OCI-LY7 (cell line): Measurements from ENCODE around the gene CDKAL1. TPM values are rescaled to one million over a fixed set of nuclear protein-coding genes. Genes with fewer than 3 reads are reported as not detected.

Experiments
- BruUV-seq: library from RNA; stranded (reverse); fragments of 400-500 nt; replicated peaks from 2 replicates; lab custom pipeline; 2021; lab: Mats Ljungman, UMichigan
- CTCF ChIA-PET: fragments of 300-600 bp; sonication (Branson Sonifier 250); formaldehyde crosslinking; loops from one replicate; lab custom pipeline; 2022; ENCODE audit warnings: antibody characterized with exemption; ENCODE audit not compliant: unreplicated experiment; lab: Charles Lee
- POLR2A ChIA-PET: fragments of 300-600 bp; sonication (Branson Sonifier 250); formaldehyde crosslinking; loops from one replicate; lab custom pipeline; 2022; ENCODE audit warnings: antibody characterized with exemption; lab: Charles Lee
- DNase-seq: peaks from one replicate; pipeline ENCODE4 v3.0.0-alpha.2; 2015; ENCODE audit warnings: low spot score
- H2AFZ ChIP-seq: fragments of 200-600 bp; sonication (generic), shearing (Covaris generic); 2 replicates; pipeline ENCODE4 v1.6.1; 2014; ENCODE audit warnings: mild to moderate bottlenecking, antibody characterized with exemption, low read length, moderate library complexity
- H3K27ac ChIP-seq: fragments of 200-600 bp; sonication (generic); 2 replicates; pipeline ENCODE4 v1.5.1; 2014; ENCODE audit warnings: mixed run types, low read depth, mild to moderate bottlenecking, moderate library complexity, low read length, inconsistent platforms; ENCODE audit not compliant: poor library complexity, severe bottlenecking
- H3K36me3 ChIP-seq: fragments of 200-600 bp; sonication (generic); 2 replicates; pipeline ENCODE4 v1.6.1; 2014; ENCODE audit warnings: mild to moderate bottlenecking, antibody characterized with exemption, low read length, moderate library complexity, mixed read lengths; ENCODE audit not compliant: insufficient read depth
- H3K4me1 ChIP-seq: fragments of 200-600 bp; sonication (generic); 2 replicates; pipeline ENCODE4 v1.5.1; 2014; ENCODE audit warnings: mild to moderate bottlenecking, low read length; ENCODE audit not compliant: insufficient read depth, poor library complexity, severe bottlenecking
- H3K4me2 ChIP-seq: fragments of 200-600 bp; sonication (generic); 2 replicates; pipeline ENCODE4 v1.6.1; 2014; ENCODE audit warnings: mild to moderate bottlenecking, low read length
- H3K4me3 ChIP-seq: fragments of 200-600 bp; sonication (generic); 2 replicates; pipeline ENCODE4 v1.5.1; 2014; ENCODE audit warnings: mild to moderate bottlenecking, low read depth, low read length; ENCODE audit not compliant: poor library complexity, severe bottlenecking
- H3K79me2 ChIP-seq: fragments of 200-600 bp; sonication (generic); 2 replicates; pipeline ENCODE4 v1.6.1; 2016; ENCODE audit warnings: low read depth, mild to moderate bottlenecking, low read length, moderate library complexity, mixed read lengths; ENCODE audit not compliant: insufficient read depth
- H3K9me2 ChIP-seq: fragments of 200-600 bp; sonication (generic); 2 replicates; pipeline ENCODE4 v1.6.1; 2016; ENCODE audit warnings: mild to moderate bottlenecking, low read length, mixed read lengths; ENCODE audit not compliant: insufficient read depth
- H3K9me3 ChIP-seq: fragments of 200-600 bp; sonication (generic); 2 replicates; pipeline ENCODE4 v1.6.1; 2014; ENCODE audit warnings: mild to moderate bottlenecking, mixed run types, low read length, mixed read lengths
- H4K20me1 ChIP-seq: fragments of 200-600 bp; sonication (generic); 2 replicates; pipeline ENCODE4 v1.6.1; 2014; ENCODE audit warnings: mild to moderate bottlenecking, antibody characterized with exemption, low read length, moderate library complexity, mixed read lengths; ENCODE audit not compliant: insufficient read depth
- CTCF ChIP-seq: fragments of 200-600 bp; sonication (generic); conservative IDR thresholded peaks from 2 replicates; pipeline ENCODE4 v1.5.1; 2014; ENCODE audit warnings: mild to moderate bottlenecking, antibody characterized with exemption, low read length, moderate library complexity, mixed read lengths
- EZH2phosphoT487 ChIP-seq: fragments of 200-600 bp; sonication (generic); IDR thresholded peaks from 2 replicates; pipeline ENCODE4 v1.6.1; 2018; ENCODE audit warnings: low read depth, borderline replicate concordance, mild to moderate bottlenecking, mixed run types, antibody characterized with exemption, low read length, moderate library complexity, mixed read lengths
- intact Hi-C: fragments of 100-400 bp; cut with micrococcal nuclease; formaldehyde crosslinking; loops from one replicate; pipeline ENCODE4 v1.10.0; 2022; ENCODE audit not compliant: unreplicated experiment
- total RNA-seq, 2 experiments: library from RNA; depleted of rRNA in 1 of 2; stranded (reverse); fragments of >200 nt in 1 of 2; shearing (Covaris generic) in 1 of 2; gene quantifications; 2 replicates each; pipeline ENCODE4 v1.2.3, GENCODE V29; 2014 to 2022

Gene CDKAL1
- total RNA-seq, 2 experiments from 2014 or later, result 19.9 to 21.1 TPM

- Histone ChIP-seq H3K79me2 (no peaks in the 10 kb centered on the region), H2AFZ (no peak overlapping the region), H4K20me1 (0 out of 2 replicates have a peak, but pooled peaks cover 6% of the 10 kb centered on the region), H3K4me3 (no peak overlapping the region), H3K9me2 (no peaks in the 10 kb centered on the region), H3K4me2 (no peak overlapping the region), H3K9me3 (no peaks in the 10 kb centered on the region), H3K27ac (no peak overlapping the region), H3K4me1 (no peaks in the 10 kb centered on the region), H3K36me3 (no peaks in the 10 kb centered on the region)
- DNase-seq, result no peak
- ChIA-PET CTCF (no interaction called here), POLR2A (no interaction called here)
- TF ChIP-seq EZH2phosphoT487 (no peak), CTCF (no peak)
- intact Hi-C loops, result no loop called here
- BruUV-seq, result no TSS peak
Observed at GRCh38 chr6:20623761-20624160, 89.5 kb downstream of the CDKAL1 start.

GRCh38 chr6:20626165-20626564 is 91.9 kb downstream of the CDKAL1 start:
- H3K79me2 ChIP-seq, result no peaks in the 10 kb centered on the region
- intact Hi-C loops, result no loop called here
- no peak overlapping the region for H3K4me3 ChIP-seq
- POLR2A ChIA-PET, result interaction anchor here (0.6 kb wide), 1 partner anchor 44 kb away, joined by 4 read pairs; no protein-coding TSS in a partner anchor
- H4K20me1 ChIP-seq, result 0 out of 2 replicates have a peak, but pooled peaks cover 6% of the 10 kb centered on the region
- H3K4me1 ChIP-seq, result no peaks in the 10 kb centered on the region
- no peak for DNase-seq
- no TSS peak for BruUV-seq
- H3K36me3 ChIP-seq, result peaks cover 6% of the 10 kb centered on the region; the same call in 1 of the 2 replicates
- no peaks in the 10 kb centered on the region for H3K9me3 ChIP-seq
- no peak overlapping the region for H3K4me2 ChIP-seq
- TF ChIP-seq CTCF, result no peak
- TF ChIP-seq EZH2phosphoT487, result no peak
- no peaks in the 10 kb centered on the region for H3K9me2 ChIP-seq
- no peak overlapping the region for H3K27ac ChIP-seq
- CTCF ChIA-PET, result no interaction called here
- H2AFZ ChIP-seq, result no peak overlapping the region

GRCh38 chr6:20629509-20629908 is 95.3 kb downstream of the CDKAL1 start:
- Histone ChIP-seq H3K9me2 (no peaks in the 10 kb centered on the region), H2AFZ (no peak overlapping the region), H3K9me3 (no peaks in the 10 kb centered on the region), H3K4me1 (no peaks in the 10 kb centered on the region), H3K36me3 (peaks cover 6% of the 10 kb centered on the region; the same call in 1 of the 2 replicates), H3K4me3 (no peak overlapping the region), H3K4me2 (no peak overlapping the region), H3K79me2 (no peaks in the 10 kb centered on the region), H4K20me1 (no peaks in the 10 kb centered on the region), H3K27ac (no peak overlapping the region)
- no peak for DNase-seq
- POLR2A ChIA-PET, result no interaction called here
- intact Hi-C loops, result no loop called here
- CTCF ChIA-PET, result no interaction called here
- no TSS peak for BruUV-seq
- TF ChIP-seq CTCF, result no peak
- TF ChIP-seq EZH2phosphoT487, result no peak
